Epithelial cell of umbilical artery (primary cell): Measurements from ENCODE around the gene ATP5F1C. TPM values are rescaled to one million over a fixed set of nuclear protein-coding genes. Genes with fewer than 3 reads are reported as not detected.

Source experiments
- total RNA-seq: library from RNA; depleted of rRNA; stranded (reverse); fragments of >200 nt; gene quantifications from 2 replicates; pipeline ENCODE4 v1.2.3, GENCODE V29; 2014

The ATP5F1C gene
- total RNA-seq: 382 and 408 TPM in 2 replicates

DNA sequence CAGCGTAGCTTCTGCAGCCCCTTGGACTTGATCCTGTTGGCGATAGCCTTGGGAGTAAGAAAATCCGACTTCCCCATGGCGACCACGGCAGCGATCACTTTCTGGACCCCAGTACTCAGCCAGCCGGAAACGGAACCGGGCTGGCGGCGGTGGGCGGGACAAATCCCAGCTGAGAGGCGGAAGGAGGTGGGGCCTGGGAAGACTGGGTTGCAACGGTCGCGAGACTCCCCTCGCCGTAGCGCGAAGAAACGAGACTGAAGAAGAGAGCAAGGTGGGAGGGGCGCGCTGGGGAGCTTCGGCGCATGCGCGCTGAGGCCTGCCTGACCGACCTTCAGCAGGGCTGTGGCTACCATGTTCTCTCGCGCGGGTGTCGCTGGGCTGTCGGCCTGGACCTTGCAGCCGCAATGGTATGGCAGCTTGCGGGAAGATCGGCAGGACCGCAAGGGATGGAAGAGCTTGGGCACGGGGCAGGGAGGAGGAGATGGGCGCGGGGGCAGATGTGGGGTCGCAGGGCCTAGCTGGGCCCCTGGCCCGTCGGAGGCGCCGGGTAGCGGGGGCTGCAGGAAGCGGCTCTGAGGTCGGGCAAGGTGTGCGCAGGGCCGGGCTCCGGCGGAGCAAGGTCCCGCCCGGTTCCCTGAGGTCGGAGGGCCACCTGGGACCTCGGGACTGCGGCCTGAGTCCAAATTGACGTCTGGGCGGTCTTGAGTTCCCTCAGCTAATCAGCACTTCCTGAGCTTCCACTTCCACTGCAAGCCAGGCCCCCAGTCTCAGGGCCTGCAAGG lies at the start of gene ATP5F1C, which contains the start of gene KIN:
Gene ATP5F1C, plus strand, starts transcription at position 321 of the 782 bp plus-strand sequence. Its CDS starts 31 bp downstream, at position 352.
Gene KIN, minus strand, starts transcription at position 137 of the 782 bp plus-strand sequence. Its CDS starts 60 bp downstream, at position 77.

DNA sequence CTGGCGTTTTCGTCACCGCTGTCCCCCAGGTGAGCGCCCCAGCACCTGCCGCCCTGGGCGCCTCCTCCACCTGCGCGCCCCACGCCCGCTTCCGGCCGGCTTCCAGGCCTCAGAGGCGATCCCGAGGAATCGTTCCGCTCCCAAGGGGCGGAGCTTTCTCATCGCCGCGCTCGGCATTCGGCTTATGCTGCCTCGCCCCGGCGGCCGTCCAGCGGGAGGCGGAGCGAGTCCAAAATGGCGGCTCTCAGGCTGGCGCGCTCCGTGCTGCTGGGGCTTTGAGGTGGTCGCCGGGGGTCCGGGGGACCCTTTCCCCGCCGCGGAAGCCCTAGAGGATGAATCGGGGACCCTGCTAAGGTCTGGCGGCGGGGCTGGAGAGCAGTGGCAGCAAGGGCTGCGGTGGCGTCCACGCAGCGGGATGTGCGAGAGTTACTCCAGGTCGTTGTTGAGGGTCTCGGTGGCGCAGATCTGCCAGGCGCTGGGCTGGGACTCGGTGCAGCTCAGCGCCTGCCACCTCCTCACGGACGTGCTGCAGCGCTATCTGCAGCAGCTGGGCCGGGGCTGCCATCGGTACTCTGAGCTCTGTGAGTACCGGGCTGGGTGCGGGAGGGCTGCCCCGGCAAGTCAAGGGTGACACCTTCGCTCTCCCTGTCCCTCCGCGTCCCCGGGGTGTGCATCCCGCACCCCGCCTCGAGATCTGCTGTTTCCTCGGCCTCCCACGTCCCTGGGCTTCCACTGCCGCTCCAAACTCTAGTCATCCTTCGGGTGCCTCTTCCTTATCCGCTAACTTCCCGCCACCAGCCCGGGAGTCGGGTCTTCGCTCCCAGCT lies 30.5 kb downstream of the ATP5F1C start, which contains the start of gene TAF3:
Gene TAF3, plus strand, starts transcription at position 211 of the 826 bp plus-strand sequence. Its CDS starts 205 bp downstream, at position 416.

Other genes starting within 250 kb of the ATP5F1C start
- gene ITIH5, start 121.2 kb upstream of the ATP5F1C start, total RNA-seq: not detected in 2 replicates
- not detected in 2 replicates for gene ITIH2, start 84.9 kb upstream of the ATP5F1C start, total RNA-seq
- 6.5 and 7.4 TPM in 2 replicates for gene KIN, start 184 bp upstream of the ATP5F1C start, total RNA-seq
- gene TAF3, start 30.3 kb downstream of the ATP5F1C start, total RNA-seq: 1.3 and 1.8 TPM in 2 replicates